Fibroblast of skin of right biceps (primary cell): ENCODE measurements around the gene WDR86.

Experiments
- DNase-seq: peaks from one replicate; pipeline ENCODE4 v3.0.0-alpha.2; 2013

Gene WDR86

GRCh38 chr7:151389768-151390597 is 19.9 kb downstream of the WDR86 start:
- DNase-seq, result no peak

DNA sequence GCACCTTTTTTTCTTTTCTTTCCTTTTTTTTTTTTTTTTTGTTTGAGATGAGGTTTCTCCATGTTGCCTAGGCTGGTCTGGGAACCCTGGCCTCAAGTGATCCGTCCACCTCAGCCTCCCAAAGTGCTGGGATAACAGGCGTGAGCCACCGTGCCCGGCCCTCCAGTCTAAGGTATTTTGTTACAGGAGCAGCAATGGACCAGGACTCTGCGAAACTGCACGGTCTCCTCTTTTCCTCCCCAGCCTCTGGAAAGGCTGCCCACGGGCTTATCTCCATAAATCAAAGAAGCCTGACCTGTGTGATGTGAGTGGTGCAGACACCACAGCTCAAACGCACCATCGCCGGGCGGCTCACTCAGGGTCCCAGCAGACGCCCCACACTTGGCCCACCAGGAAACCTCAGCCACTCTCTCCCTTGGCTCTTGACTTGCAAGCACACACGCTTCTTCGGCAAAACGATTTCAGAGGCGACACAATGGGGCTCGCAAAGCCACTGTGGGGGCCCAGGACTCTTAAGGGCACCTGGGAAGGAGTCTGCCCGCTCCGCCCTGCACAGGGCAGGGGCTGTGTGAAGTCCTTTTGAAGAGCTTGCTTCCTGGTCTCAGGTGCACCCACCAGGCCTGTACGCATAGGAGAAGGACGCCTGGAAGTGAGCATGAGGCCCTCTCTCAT is 20.6 kb downstream of the WDR86 start:
- DNase-seq, result no peak

GRCh38 chr7:151388430-151388829 is 21.4 kb downstream of the WDR86 start:
- no peak for DNase-seq

- DNase-seq, result no peak
Measured at GRCh38 chr7:151388007-151388297, 21.9 kb downstream of the WDR86 start.

DNA sequence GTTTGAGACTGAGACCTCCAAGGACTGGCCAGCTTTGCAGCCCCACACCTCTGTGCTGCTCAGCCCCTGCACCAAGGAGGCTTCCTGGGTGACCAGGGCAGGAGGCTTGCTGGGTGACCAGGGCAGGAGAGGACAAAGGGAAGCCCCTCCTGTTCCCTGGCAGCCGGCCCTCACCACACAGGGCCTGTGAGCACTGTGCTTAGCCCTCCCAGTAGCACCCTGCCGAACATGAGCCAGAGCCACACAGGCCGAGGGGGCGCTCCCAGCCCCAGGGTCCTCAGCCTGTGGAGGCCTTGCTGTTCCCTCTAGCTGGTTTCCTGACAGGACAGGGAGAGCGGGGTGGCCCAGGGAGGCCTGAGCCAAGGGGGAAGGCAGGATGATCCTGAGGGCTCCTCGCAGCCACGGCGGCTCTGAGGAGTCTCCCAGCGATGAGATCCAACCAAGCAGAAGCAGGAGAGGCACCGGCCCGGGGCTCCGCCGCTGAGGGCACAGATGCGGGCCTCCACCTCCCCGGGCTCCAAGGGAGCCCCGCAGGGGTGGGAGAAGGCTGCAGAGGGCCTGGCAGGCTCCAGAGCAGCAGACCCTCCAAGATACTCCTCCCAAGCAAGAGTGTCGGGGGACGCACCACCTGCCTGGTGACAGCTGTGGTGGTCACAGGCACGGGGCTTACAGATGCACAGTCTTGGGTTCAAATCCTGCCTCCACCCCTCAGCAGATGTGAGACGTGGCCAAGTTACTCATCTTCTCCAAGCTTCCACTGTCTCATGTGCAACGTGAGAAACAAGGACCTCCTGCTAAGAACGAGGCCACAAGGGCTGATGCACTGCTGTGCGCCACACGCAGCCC is 22.5 kb downstream of the WDR86 start:
- no peak for DNase-seq

DNA sequence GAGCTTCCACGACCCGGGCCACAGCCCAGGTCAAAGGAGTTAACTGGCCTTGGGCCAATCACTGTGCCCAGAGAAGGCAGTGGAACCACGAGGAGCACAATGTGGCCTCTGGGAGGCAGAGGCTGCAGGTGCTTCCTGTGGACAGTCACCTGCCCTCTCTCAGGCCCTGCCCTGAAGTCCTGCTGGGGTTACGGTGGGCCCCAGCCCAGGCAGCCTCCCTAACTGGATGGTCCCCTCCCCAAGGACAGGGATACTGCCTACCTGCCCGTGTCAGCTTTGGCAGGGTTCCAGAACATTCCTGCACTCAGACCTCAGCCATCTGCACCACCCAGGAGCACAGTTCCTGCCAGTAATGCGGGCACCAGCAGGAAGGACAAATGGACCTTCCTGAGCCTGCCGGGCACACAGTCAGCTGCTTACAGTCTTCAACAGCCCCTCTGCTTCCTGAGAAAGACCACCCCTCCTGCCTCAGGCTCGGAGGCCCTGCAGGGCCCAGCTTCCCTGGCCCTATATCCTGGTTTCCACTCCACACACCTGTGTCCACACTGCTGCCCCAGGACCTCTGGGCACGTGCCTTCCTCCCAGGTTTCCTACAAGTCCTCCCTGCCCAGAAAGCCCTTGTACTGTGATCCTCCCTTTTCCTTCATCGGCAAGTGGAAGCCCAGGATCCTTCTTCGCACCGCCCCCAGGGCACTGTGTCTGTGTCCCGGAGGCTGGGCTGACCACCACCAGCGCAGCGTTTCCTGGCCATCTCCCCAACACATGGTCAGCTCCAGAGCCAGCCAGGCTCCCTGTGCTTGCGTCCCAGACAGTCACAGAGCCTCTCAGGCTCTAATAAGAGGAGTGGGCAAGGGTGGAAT is 23.3 kb downstream of the WDR86 start:
- DNase-seq, result no peak

DNA sequence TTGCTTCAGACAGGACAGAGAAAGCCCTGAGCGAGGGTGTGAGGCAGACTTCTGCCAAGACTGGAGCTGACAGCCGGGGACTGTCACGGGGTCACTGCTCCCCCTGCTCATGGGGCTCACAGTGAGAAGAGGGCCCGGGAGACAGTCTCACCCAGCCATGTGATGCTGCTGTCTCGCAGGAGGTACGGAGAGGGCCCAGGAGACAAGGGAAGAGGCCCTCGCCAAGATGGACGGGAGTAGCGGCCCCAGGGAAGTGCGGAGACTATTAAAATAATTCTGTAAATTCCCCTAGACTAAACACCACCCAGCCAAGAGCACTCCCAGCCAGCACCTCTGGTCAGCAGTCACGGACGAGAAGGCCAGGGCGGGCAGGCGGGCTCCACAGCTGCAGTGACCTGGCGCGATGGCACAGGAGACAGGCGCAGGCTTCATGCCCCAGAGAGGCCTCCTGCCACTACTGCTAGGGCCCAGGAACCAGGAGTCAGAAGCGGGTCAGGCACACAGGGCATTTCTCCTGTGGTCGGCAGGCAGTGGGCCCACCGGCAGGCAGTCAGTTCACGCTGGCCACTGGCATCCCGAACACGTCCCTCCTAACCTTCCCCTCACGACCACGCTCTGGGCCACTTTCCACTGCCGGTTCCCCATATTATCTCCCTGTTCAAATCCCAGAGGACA is 24.1 kb downstream of the WDR86 start:
- DNase-seq, result no peak

- DNase-seq, result no peak
Measured at GRCh38 chr7:151384776-151385625, 24.8 kb downstream of the WDR86 start.

DNA sequence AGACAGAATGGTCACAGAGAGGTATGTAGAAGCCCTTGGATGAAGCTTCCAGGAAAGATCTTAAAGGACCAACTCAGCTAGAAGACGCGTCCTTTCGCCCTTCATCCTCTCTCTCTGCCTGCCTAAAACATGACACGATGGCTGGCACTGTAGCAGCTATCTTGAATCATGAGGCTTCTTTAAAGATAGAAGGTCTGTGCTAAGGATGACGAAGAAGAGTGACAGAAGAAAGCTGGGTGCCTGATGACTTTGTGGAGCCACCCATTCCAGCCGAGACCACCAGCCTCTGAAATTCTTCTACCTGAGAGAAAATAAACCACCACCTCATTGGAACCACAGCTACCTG is 25.5 kb downstream of the WDR86 start:
- no peak for DNase-seq

DNA sequence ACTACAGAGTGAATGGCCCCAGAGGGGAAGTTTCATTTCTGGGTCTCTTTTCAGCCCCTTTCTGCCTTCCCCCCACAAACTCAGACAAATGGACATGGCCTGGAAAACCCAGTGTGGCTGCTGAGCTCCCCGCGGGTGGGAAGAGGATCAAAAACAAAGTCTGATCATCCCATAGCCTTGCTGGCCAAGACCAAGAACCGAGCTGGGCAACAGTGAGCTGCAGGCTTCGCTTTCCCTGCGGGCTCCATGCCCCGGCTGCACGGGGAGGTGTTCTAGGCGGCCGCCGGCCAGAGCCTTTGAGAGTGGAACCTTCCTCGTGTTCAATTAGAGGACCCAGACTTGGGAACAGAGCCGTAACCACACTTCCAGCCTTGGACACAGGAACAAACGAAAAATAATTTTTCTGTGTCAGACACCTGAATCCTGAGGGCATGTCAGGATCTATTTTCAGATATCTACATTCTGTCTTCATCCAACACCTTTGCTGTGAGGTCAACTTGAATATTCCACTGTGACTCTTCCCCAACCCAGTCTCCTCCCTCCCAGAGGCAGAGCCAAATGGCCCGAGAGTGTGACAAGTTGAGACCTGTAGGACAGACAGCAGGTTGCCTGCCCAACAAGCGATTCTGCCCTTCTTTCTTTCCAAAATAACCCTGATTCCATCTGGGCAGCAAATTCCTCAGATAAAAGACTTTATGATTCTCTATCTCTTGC is 26.0 kb downstream of the WDR86 start:
- DNase-seq, result no peak

DNA sequence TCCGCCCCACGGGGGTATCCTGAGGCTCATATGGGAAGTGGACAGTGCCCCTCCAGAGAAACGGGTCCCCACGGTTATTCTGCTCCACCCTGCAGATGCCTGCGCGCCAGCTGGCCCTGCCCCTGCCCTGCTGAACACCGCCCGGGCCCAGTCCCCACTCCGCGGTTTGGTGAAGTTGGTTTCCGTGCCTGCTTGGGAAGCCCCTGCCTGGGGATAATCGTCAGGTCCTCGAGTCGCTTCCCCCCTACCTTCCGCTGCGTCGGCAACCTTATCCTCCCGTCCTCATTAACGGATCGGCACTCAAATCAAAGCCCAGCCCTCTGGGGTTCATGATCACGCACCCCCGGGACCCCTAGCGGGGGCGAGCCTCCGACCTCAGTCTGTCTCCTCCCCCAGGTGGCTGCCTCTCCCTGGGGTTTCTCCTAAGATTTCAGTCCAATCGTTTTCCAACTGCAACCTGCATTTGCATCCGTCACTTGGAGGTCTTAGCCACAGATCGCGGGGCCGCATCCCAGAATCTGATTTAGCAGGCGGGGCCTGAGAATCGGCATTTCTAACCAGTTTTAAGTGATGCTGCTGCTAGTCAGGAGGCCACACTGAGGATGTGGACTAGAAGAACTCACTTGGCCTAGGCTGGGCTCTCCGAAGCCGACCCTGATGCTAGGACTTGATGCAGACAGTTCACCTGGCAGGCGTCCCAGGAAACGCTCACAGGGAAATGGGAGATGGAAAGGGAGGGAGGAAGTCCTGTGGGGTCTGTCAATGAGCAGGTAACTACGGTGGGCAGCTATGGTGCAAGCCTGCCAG is 27.6 kb downstream of the WDR86 start:
- no peak for DNase-seq

GRCh38 chr7:151381348-151382078 is 28.3 kb downstream of the WDR86 start:
- DNase-seq, result no peak

GRCh38 chr7:151381098-151381347 is 28.8 kb downstream of the WDR86 start:
- no peak for DNase-seq

- DNase-seq, result no peak
Measured at GRCh38 chr7:151380199-151381097, 29.4 kb downstream of the WDR86 start.

GRCh38 chr7:151379534-151380198 is 30.2 kb downstream of the WDR86 start:
- no peak for DNase-seq

DNA sequence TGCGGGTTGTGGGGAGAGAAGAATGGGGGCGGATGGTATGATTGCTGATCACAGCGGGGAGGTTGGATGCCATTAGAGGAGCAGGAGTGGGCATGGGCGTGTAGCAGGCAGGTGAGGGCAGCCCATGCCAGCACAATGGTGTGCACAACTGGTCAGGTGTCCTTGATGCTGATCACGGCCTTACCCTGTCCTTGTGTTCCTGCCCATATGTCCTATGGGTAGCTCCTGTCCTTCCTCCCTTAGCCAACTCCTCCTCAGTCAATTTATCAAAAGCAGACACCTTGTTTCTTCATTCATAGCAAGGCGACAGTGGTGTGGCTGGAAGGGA is 30.7 kb downstream of the WDR86 start:
- no peak for DNase-seq

DNA sequence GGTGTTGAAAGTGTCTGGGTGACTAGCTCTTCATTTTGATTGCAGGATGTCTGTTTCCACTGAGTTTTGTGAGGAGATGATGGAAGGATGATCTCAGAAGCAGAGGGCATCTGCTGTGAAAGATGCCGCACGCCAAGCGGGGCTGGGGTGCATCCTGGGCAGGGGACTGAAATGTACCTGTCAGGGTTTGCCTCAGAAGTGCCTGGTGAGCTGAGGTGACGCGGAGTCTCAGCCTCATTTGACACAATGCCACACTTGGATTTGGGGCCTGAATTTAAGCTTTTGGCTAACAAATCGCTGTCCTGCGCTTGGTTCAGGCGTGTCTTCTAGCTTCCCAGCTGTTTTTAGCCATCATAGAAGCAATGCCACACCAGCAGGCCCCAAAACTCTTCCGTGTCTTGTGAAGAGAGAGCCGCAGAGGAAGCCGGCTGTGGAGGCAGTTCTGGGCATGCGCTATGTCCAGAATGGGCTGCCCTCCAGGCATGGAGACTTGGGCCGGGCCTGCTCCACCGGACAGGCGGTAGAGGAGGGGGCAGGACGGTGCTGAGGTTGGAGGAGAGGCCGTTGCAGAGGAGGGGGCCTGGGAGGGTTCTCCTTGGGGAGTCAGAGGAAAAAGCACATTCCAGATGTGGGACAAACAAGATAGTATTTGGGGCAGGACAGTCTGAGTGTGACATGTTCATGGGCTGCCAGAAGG is 31.2 kb downstream of the WDR86 start:
- DNase-seq, result no peak
